ENCODE data around the gene TCF23.

TCF23 gene

GRCh38 chr2:27155069-27155520 is 6.3 kb downstream of the TCF23 start:
- H3K4me3 ChIP-seq (ENCODE audit: low read depth, low read length), result no peak overlapping the region
- H3K27me3 ChIP-seq (replicated peaks), result peaks cover 3% of the 10 kb centered on the region
- no peak for TF ChIP-seq CTCF (IDR thresholded peaks at IDR 0.05; ENCODE audit: low read depth, low read length, missing control alignments)
- no peak overlapping the region for H3K27ac ChIP-seq
- in situ Hi-C loops (cut with HindIII; ENCODE audit: low pct_ligation_motif_present, low sequenced_read_pairs), result no loop called here
- no peaks in the 10 kb centered on the region for H3K36me3 ChIP-seq (replicated peaks)
- DNase-seq, result no peak

GRCh38 chr2:27158468-27158867 is 9.7 kb downstream of the TCF23 start:
- in situ Hi-C loops (cut with HindIII; ENCODE audit: low pct_ligation_motif_present, low sequenced_read_pairs), result no loop called here
- Histone ChIP-seq H3K4me3 (ENCODE audit: low read depth, low read length) (no peak overlapping the region), H3K27me3 (replicated peaks) (peaks cover 3% of the 10 kb centered on the region), H3K27ac (no peak overlapping the region), H3K36me3 (replicated peaks) (no peaks in the 10 kb centered on the region)
- TF ChIP-seq CTCF (IDR thresholded peaks at IDR 0.05; ENCODE audit: low read depth, low read length, missing control alignments), result no peak
- no peak for DNase-seq

GRCh38 chr2:27159271-27159670 is 10.5 kb downstream of the TCF23 start:
- DNase-seq, result no peak
- no peak overlapping the region for H3K27ac ChIP-seq
- H3K4me3 ChIP-seq (ENCODE audit: low read depth, low read length), result no peak overlapping the region
- no peak for TF ChIP-seq CTCF (IDR thresholded peaks at IDR 0.05; ENCODE audit: low read depth, low read length, missing control alignments)
- in situ Hi-C loops (cut with HindIII; ENCODE audit: low pct_ligation_motif_present, low sequenced_read_pairs), result no loop called here
- H3K36me3 ChIP-seq (replicated peaks), result no peaks in the 10 kb centered on the region
- no peaks in the 10 kb centered on the region for H3K27me3 ChIP-seq (replicated peaks)

- in situ Hi-C loops (cut with HindIII; ENCODE audit: low pct_ligation_motif_present, low sequenced_read_pairs), result no loop called here
- Histone ChIP-seq H3K4me3 (ENCODE audit: low read depth, low read length) (no peak overlapping the region), H3K27ac (no peak overlapping the region), H3K36me3 (replicated peaks) (no peaks in the 10 kb centered on the region), H3K27me3 (replicated peaks) (no peaks in the 10 kb centered on the region)
- TF ChIP-seq CTCF (IDR thresholded peaks at IDR 0.05; ENCODE audit: low read depth, low read length, missing control alignments), result no peak
- DNase-seq, result no peak
Observed at GRCh38 chr2:27160191-27160590, 11.4 kb downstream of the TCF23 start.

GRCh38 chr2:27162151-27163121 is 13.6 kb downstream of the TCF23 start:
- in situ Hi-C loops (cut with HindIII; ENCODE audit: low pct_ligation_motif_present, low sequenced_read_pairs), result no loop called here
- Histone ChIP-seq H3K27ac (no peak overlapping the region), H3K27me3 (replicated peaks) (no peaks in the 10 kb centered on the region), H3K36me3 (replicated peaks) (no peaks in the 10 kb centered on the region), H3K4me3 (ENCODE audit: low read depth, low read length) (no peak overlapping the region)
- peak; percentile 38 for DNase-seq
- no peak for TF ChIP-seq CTCF (IDR thresholded peaks at IDR 0.05; ENCODE audit: low read depth, low read length, missing control alignments)

Data from brain microvascular endothelial cell (primary cell).